H1 (cell line): ENCODE data around the gene STK11IP. TPM values are rescaled to one million over a fixed set of nuclear protein-coding genes. Genes with fewer than 3 reads are reported as not detected.
A peak's percentile ranks its signal among the peaks of the same experiment; 100 is the strongest.

Source experiments
- CTCF ChIA-PET: fragments of 300-600 bp; sonication (Branson Sonifier 250); formaldehyde crosslinking; loops from one replicate; lab custom pipeline; 2021; ENCODE audit not compliant: partially characterized antibody; lab: Charles Lee
- POLR2A ChIA-PET: fragments of 300-600 bp; sonication (Branson Sonifier 250); formaldehyde crosslinking; loops from one replicate; lab custom pipeline; 2021; ENCODE audit warnings: inconsistent platforms; ENCODE audit not compliant: partially characterized antibody; lab: Charles Lee
- DNase-seq, 2 experiments: peaks; one replicate each; pipeline versions ENCODE4 v3.0.0 to v3.0.0-alpha.2; 2010 to 2022; ENCODE audit warnings: low spot score in 2 of 2, low read depth in 1 of 2, mixed read lengths in 1 of 2
- FAIRE-seq: peaks from 2 replicates; lab custom pipeline; 2011; peaks lifted over from hg19 to GRCh38; lab: Jason Lieb, UNC
- H2AFZ ChIP-seq: 2 replicates; pipeline ENCODE4 v1.8.1; 2012; ENCODE audit warnings: low read length, inconsistent platforms
- H2AK5ac ChIP-seq: 2 replicates; pipeline ENCODE4 v1.6.1; 2013; ENCODE audit warnings: low read depth, low read length
- H2BK120ac ChIP-seq: replicated peaks from 2 replicates; pipeline ENCODE3; 2013; ENCODE audit warnings: low read depth, low read length, inconsistent platforms
- H2BK12ac ChIP-seq: 2 replicates; pipeline ENCODE4 v1.6.1; 2013; ENCODE audit warnings: low read depth, low read length
- H2BK15ac ChIP-seq: 2 replicates; pipeline ENCODE4 v1.6.1; 2013; ENCODE audit warnings: low read length
- H2BK20ac ChIP-seq: 2 replicates; pipeline ENCODE4 v1.6.1; 2013; ENCODE audit warnings: low read length
- H2BK5ac ChIP-seq: 2 replicates; pipeline ENCODE4 v1.6.1; 2013; ENCODE audit warnings: low read depth, low read length
- H3K14ac ChIP-seq: 2 replicates; pipeline ENCODE4 v1.6.1; 2013; ENCODE audit warnings: inconsistent platforms; ENCODE audit not compliant: insufficient read length
- H3K18ac ChIP-seq: 2 replicates; pipeline ENCODE4 v1.6.1; 2013; ENCODE audit warnings: low read length; ENCODE audit errors: extremely low read depth
- H3K23ac ChIP-seq: 2 replicates; pipeline ENCODE4 v1.6.1; 2013; ENCODE audit warnings: inconsistent platforms; ENCODE audit not compliant: insufficient read length
- H3K23me2 ChIP-seq: 2 replicates; pipeline ENCODE4 v1.6.1; 2013; ENCODE audit warnings: low read depth, low read length
- H3K27ac ChIP-seq: 2 replicates; pipeline ENCODE4 v1.6.1; 2011; ENCODE audit warnings: low read depth, low read length, inconsistent platforms
- H3K27me3 ChIP-seq, 4 experiments: replicated peaks in 1 of 4; 1 replicate in 1 of 4; 2 replicates in 3 of 4; pipeline versions ENCODE4 v1.6.1 to v1.8.1; 2011 to 2013; ENCODE audit warnings: low read length in 3 of 4, mild to moderate bottlenecking in 3 of 4, inconsistent platforms in 2 of 4, mixed read lengths in 2 of 4, moderate library complexity in 1 of 4; ENCODE audit not compliant: control insufficient read depth in 3 of 4, insufficient read depth in 3 of 4; ENCODE audit errors: extremely low read depth in 1 of 4
- H3K36me3 ChIP-seq, 4 experiments: 2 replicates each; pipeline versions ENCODE4 v1.6.1 to v1.8.1; 2011 to 2013; ENCODE audit warnings: mild to moderate bottlenecking in 4 of 4, low read length in 3 of 4, moderate library complexity in 2 of 4, control low read depth in 1 of 4, inconsistent platforms in 1 of 4; ENCODE audit not compliant: insufficient read depth in 4 of 4, control insufficient read depth in 2 of 4
- H3K4ac ChIP-seq: replicated peaks from 2 replicates; pipeline ENCODE3; 2013; ENCODE audit warnings: low read length, low read depth, mixed read lengths, inconsistent platforms; ENCODE audit not compliant: insufficient read length
- H3K4me1 ChIP-seq, 4 experiments: replicated peaks in 1 of 4; 1 replicate in 1 of 4; 2 replicates in 3 of 4; pipeline versions ENCODE4 v1.6.1 to v1.8.1; 2011 to 2013; ENCODE audit warnings: low read length in 3 of 4, inconsistent platforms in 2 of 4, mixed read lengths in 1 of 4; ENCODE audit not compliant: insufficient read depth in 4 of 4, control insufficient read depth in 3 of 4
- H3K4me2 ChIP-seq, 2 experiments: 2 replicates each; pipeline versions ENCODE4 v1.6.1 to v1.8.1; 2011 to 2013; ENCODE audit warnings: low read depth in 2 of 2, low read length in 2 of 2, control low read depth in 1 of 2, inconsistent platforms in 1 of 2, mild to moderate bottlenecking in 1 of 2; ENCODE audit not compliant: insufficient read depth in 1 of 2
- H3K4me3 ChIP-seq, 4 experiments: fragments of 200-600, 300-600 bp in 1 of 4; sonication (generic), shearing (Covaris generic), sonication (Bioruptor Twin) in 1 of 4; 2 replicates each; pipeline versions ENCODE4 v1.5.1 to v1.8.1; 2011 to 2016; ENCODE audit warnings: low read length in 4 of 4, low read depth in 3 of 4, control low read depth in 2 of 4, inconsistent platforms in 2 of 4, mild to moderate bottlenecking in 2 of 4, mixed read lengths in 1 of 4, moderate library complexity in 1 of 4; ENCODE audit not compliant: insufficient read depth in 2 of 4; ENCODE audit errors: extremely low read depth in 1 of 4
- H3K56ac ChIP-seq: replicated peaks from 2 replicates; pipeline ENCODE3; 2013; ENCODE audit warnings: low read depth, mild to moderate bottlenecking, mixed read lengths, low read length, inconsistent platforms; ENCODE audit not compliant: insufficient read length
- H3K79me1 ChIP-seq: 2 replicates; pipeline ENCODE4 v1.6.1; 2013; ENCODE audit warnings: low read depth, low read length, control low read depth
- H3K79me2 ChIP-seq, 2 experiments: 2 replicates each; pipeline versions ENCODE4 v1.6.1 to v1.8.1; 2012 to 2013; ENCODE audit warnings: low read length in 2 of 2, mild to moderate bottlenecking in 2 of 2, inconsistent platforms in 1 of 2; ENCODE audit not compliant: insufficient read depth in 2 of 2, control insufficient read depth in 1 of 2
- H3K9ac ChIP-seq, 4 experiments: replicated peaks in 1 of 4; 1 replicate in 1 of 4; 2 replicates in 3 of 4; pipeline versions ENCODE4 v1.6.1 to v1.8.1; 2011 to 2013; ENCODE audit warnings: low read depth in 3 of 4, low read length in 3 of 4, control low read depth in 2 of 4, mild to moderate bottlenecking in 2 of 4, moderate library complexity in 2 of 4, inconsistent platforms in 1 of 4; ENCODE audit errors: extremely low read depth in 1 of 4
- H3K9me3 ChIP-seq, 2 experiments: 2 replicates each; pipeline versions ENCODE4 v1.6.1 to v1.8.1; 2012 to 2013; ENCODE audit warnings: mild to moderate bottlenecking in 2 of 2, moderate library complexity in 2 of 2, control low read depth in 1 of 2, inconsistent platforms in 1 of 2, low read depth in 1 of 2, low read length in 1 of 2, mixed read lengths in 1 of 2; ENCODE audit not compliant: insufficient read depth in 2 of 2
- H4K20me1 ChIP-seq, 2 experiments: replicated peaks in 1 of 2; 2 replicates each; pipeline versions ENCODE3 to v1.8.1; 2011 to 2013; ENCODE audit warnings: inconsistent platforms in 2 of 2, low read length in 2 of 2, mild to moderate bottlenecking in 1 of 2; ENCODE audit not compliant: insufficient read depth in 2 of 2, control insufficient read depth in 1 of 2
- H4K5ac ChIP-seq: 2 replicates; pipeline ENCODE4 v1.6.1; 2013; ENCODE audit warnings: low read length, low read depth, mixed read lengths, inconsistent platforms; ENCODE audit not compliant: insufficient read length
- H4K8ac ChIP-seq: 2 replicates; pipeline ENCODE4 v1.8.0; 2013; ENCODE audit warnings: mild to moderate bottlenecking, moderate library complexity, low read length, inconsistent platforms; ENCODE audit not compliant: insufficient read depth; ENCODE audit errors: extremely low read depth
- H4K91ac ChIP-seq: replicated peaks from 2 replicates; pipeline ENCODE3; 2013; ENCODE audit warnings: low read length, mixed read lengths, inconsistent platforms; ENCODE audit not compliant: insufficient read length
- ATF3 ChIP-seq: IDR thresholded peaks from 2 replicates; pipeline ENCODE4 v1.6.1; 2011; ENCODE audit warnings: low read depth, mild to moderate bottlenecking, low read length; ENCODE audit not compliant: insufficient read depth
- CBX5 ChIP-seq: fragments of 300-800, 300-1000 bp; sonication (generic); IDR thresholded peaks from 2 replicates; pipeline ENCODE4 v1.7.1; 2016; ENCODE audit warnings: antibody characterized with exemption, low read length, low read depth
- CEBPB ChIP-seq: IDR thresholded peaks from 2 replicates; pipeline ENCODE4 v1.6.1; 2012; ENCODE audit warnings: low read depth, low read length
- EGR1 ChIP-seq: IDR thresholded peaks from 2 replicates; pipeline ENCODE4 v1.6.1; 2011; ENCODE audit warnings: low read depth, low read length, borderline replicate concordance
- EZH2 ChIP-seq: fragments of 200-600 bp; sonication (generic); IDR thresholded peaks from 2 replicates; pipeline ENCODE4 v1.7.1; 2012; ENCODE audit warnings: low read depth, mild to moderate bottlenecking, moderate library complexity, low read length, inconsistent platforms; ENCODE audit not compliant: severe bottlenecking
- HDAC6 ChIP-seq: IDR thresholded peaks from one replicate; pipeline ENCODE4 v1.7.1; 2012; ENCODE audit warnings: low read depth, mild to moderate bottlenecking, inconsistent platforms, low read length, moderate library complexity
- NANOG ChIP-seq: IDR thresholded peaks from 2 replicates; pipeline ENCODE4 v1.6.1; 2011; ENCODE audit warnings: low read length, low read depth, mild to moderate bottlenecking, inconsistent platforms; ENCODE audit not compliant: insufficient read depth, poor library complexity, severe bottlenecking
- SRF ChIP-seq: IDR thresholded peaks from 2 replicates; pipeline ENCODE4 v1.6.1; 2011; ENCODE audit warnings: mild to moderate bottlenecking, low read depth, low read length, moderate library complexity
- USF2 ChIP-seq: IDR thresholded peaks from 2 replicates; pipeline ENCODE4 v1.6.1; 2011; ENCODE audit warnings: low read length, improper control_type of control experiment
- WGBS, 2 experiments: shearing (Covaris generic) in 1 of 2; methylation state at CpG; one replicate each; pipeline versions ENCODE4 v1.1.6 to v1.1.7; 2013 to 2015; ENCODE audit warnings: low lambda C conversion rate in 2 of 2, mixed read lengths in 2 of 2, inconsistent platforms in 1 of 2, low coverage in 1 of 2, missing lambda C conversion rate in 1 of 2; ENCODE audit not compliant: insufficient replicate concordance in 2 of 2, insufficient coverage in 1 of 2, insufficient read length in 1 of 2; ENCODE audit errors: extremely low coverage in 1 of 2, missing lambda C conversion rate in 1 of 2; 5-methylcytosine and 5-hydroxymethylcytosine counted together
- polyA plus RNA-seq, 7 experiments: library from polyadenylated mRNA; depleted of rRNA in 3 of 7; stranded (reverse) in 5 of 7; unstranded in 2 of 7; fragments of >200 nt in 5 of 7; fragments of 200-250 nt in 2 of 7; gene quantifications; 1 replicate in 5 of 7; 2 replicates in 1 of 7; 4 replicates in 1 of 7; pipeline versions ENCODE4 v1.2.1 to v1.2.3, GENCODE V29; 2011 to 2013; ENCODE audit warnings: missing spikeins in 2 of 7, mixed read lengths in 2 of 7
- total RNA-seq: library from RNA; stranded (reverse); fragmentation: NEBNext Ultra II Directional; extraction: Animal tissue kit (Norgen Biotek cat#: 25700); gene quantifications from 2 replicates; pipeline ENCODE4 v1.2.1, GENCODE V29; 2021

STK11IP gene
- total and polyA plus RNA-seq, 2 of the 8 experiments (the other 6 are each of a cell fraction or from before 2014, with no cell fraction given): 18.5 to 29.6 TPM

- H2BK5ac ChIP-seq: peak overlapping the region; percentile 75; the same call in 1 of the 2 replicates
- no peak overlapping the region for H2BK120ac ChIP-seq
- H2BK12ac ChIP-seq: peak overlapping the region; percentile 68; the same call in 1 of the 2 replicates
- peak overlapping the region in 2 of 4 experiments; percentile 57 to 60; a peak in 3 of 7 replicates for H3K9ac ChIP-seq
- H3K36me3 ChIP-seq: peaks cover 0 to 6% (median 0%) of the 10 kb centered on the region in 4 experiments; a peak in 3 of 8 replicates
- H3K23ac ChIP-seq: no peak overlapping the region
- FAIRE-seq (no peak), DNase-seq (peak in 1 of 2 experiments; percentile 100)
- H3K4me3 ChIP-seq: peak overlapping the region; percentile 58 to 77 (median 68)
- peaks cover 0 to 11% of the 10 kb centered on the region in 2 experiments for H4K20me1 ChIP-seq
- no peaks in the 10 kb centered on the region for H3K9me3 ChIP-seq
- H4K91ac ChIP-seq: no peak overlapping the region
- H2BK15ac ChIP-seq: no peak overlapping the region
- peaks cover 0 to 15% (median 8%) of the 10 kb centered on the region in 4 experiments; a peak in 6 of 7 replicates for H3K4me1 ChIP-seq
- H4K5ac ChIP-seq: no peak overlapping the region
- no peak overlapping the region for H3K14ac ChIP-seq
- H3K56ac ChIP-seq: peak overlapping the region; percentile 89
- H2AK5ac ChIP-seq: no peak overlapping the region
- H3K79me1 ChIP-seq: peaks cover 2% of the 10 kb centered on the region; the same call in 1 of the 2 replicates
- CTCF ChIA-PET: interaction anchor here (0.6 to 19.7 kb wide), 10 partner anchors 7 to 175 kb away, joined by 3 to 293 read pairs (median 4); partner anchors contain the start of genes CHPF, OBSL1 and TMEM198
- no peak overlapping the region; the same call in 1 of the 2 replicates for H3K27ac ChIP-seq
- no peak overlapping the region; the same call in 1 of the 2 replicates for H2AFZ ChIP-seq
- H2BK20ac ChIP-seq: no peak overlapping the region
- 2% methylated on average over 37 of the region's 99 CpGs; no CpG with 5 or more reads in 1 of the 2 experiments for WGBS, 2 experiments
- no peaks in the 10 kb centered on the region for H3K79me2 ChIP-seq
- peaks cover 0 to 15% (median 13%) of the 10 kb centered on the region in 4 experiments; a peak in 6 of 7 replicates for H3K27me3 ChIP-seq
- peak overlapping the region; percentile 90 to 95 for H3K4me2 ChIP-seq
- peak overlapping the region; percentile 65; the same call in 1 of the 2 replicates for H4K8ac ChIP-seq
- H3K4ac ChIP-seq: no peak overlapping the region
- POLR2A ChIA-PET: interaction anchor here (0.7 to 17.5 kb wide), 13 partner anchors 8 to 133 kb away, joined by 3 to 293 read pairs (median 4); partner anchors contain the start of genes CHPF, INHA, OBSL1 and STK11IP
- peaks cover 17% of the 10 kb centered on the region; the same call in 1 of the 2 replicates for H3K23me2 ChIP-seq
- peak overlapping the region; percentile 87 for H3K18ac ChIP-seq
- TF ChIP-seq NANOG (no peak), EZH2 (no peak), CEBPB (no peak), CBX5 (no peak), USF2 (no peak), HDAC6 (no peak), SRF (no peak), EGR1 (no peak), ATF3 (no peak)
Measured at GRCh38 chr2:219552382-219553167, 45.1 kb upstream of the STK11IP start.
